ENCODE measurements around the gene ATG14. TPM values are rescaled to one million over a fixed set of nuclear protein-coding genes. Genes with fewer than 3 reads are reported as not detected.
A peak's percentile ranks its signal among the peaks of the same experiment; 100 is the strongest.

The ATG14 gene
- polyA plus RNA-seq, 1 of the 3 experiments (the other 2 are of a cell fraction), result 4.3 TPM

- no peaks in the 10 kb centered on the region for H3K9me2 ChIP-seq
- H3K4me3 ChIP-seq (ENCODE audit: low read depth in 2 of 2, low read length in 1 of 2), result no peak overlapping the region
- no peak overlapping the region for H3K4me2 ChIP-seq
- H3K27ac ChIP-seq (ENCODE audit: low read depth in 2 of 2, low read length in 1 of 2), result no peak overlapping the region
- 92% methylated on average over 12 of the region's 12 CpGs for WGBS (ENCODE audit: low lambda C conversion rate)
- H3K4me1 ChIP-seq (ENCODE audit: control insufficient read depth in 1 of 2, insufficient read depth in 2 of 2, low read depth in 1 of 2, low read length in 1 of 2), result peaks cover 0 to 9% of the 10 kb centered on the region in 2 experiments; a peak in 2 of 4 replicates
- CTCF ChIA-PET, result interaction anchor here (0.7 to 3.9 kb wide), 6 partner anchors 10 to 141 kb away, joined by 3 to 13 read pairs (median 5); no protein-coding TSS in a partner anchor
- no peak for DNase-seq
- POLR2A ChIA-PET, result interaction anchor here (0.6 kb wide), 1 partner anchor 154 kb away, joined by 3 read pairs; no protein-coding TSS in a partner anchor
- peaks cover 30% of the 10 kb centered on the region; the same call in 1 of the 2 replicates for H3K79me2 ChIP-seq (ENCODE audit: insufficient read depth)
- peaks cover 14 to 33% of the 10 kb centered on the region in 2 experiments for H3K36me3 ChIP-seq (replicated peaks in 1 of 2; ENCODE audit: control insufficient read depth in 1 of 2, insufficient read depth in 2 of 2, low read length in 1 of 2)
- H3F3A ChIP-seq (replicated peaks; ENCODE audit: insufficient read depth), result no peaks in the 10 kb centered on the region
- peaks cover 15% of the 10 kb centered on the region; the same call in 1 of the 2 replicates for H4K20me1 ChIP-seq (ENCODE audit: insufficient read depth)
- H3K9ac ChIP-seq, result no peak overlapping the region
- H3K9me3 ChIP-seq, result no peaks in the 10 kb centered on the region
- TF ChIP-seq POLR2AphosphoS5 (IDR thresholded peaks at IDR 0.05; ENCODE audit: low read depth, low read length) (no peak), GABPA (IDR thresholded peaks at IDR 0.05; ENCODE audit: low read depth) (no peak), PBX3 (IDR thresholded peaks at IDR 0.05) (no peak), FOXM1 (IDR thresholded peaks at IDR 0.05; ENCODE audit: low read depth) (no peak), EP300 (IDR thresholded peaks at IDR 0.05; ENCODE audit: borderline replicate concordance in 1 of 2, low read depth in 1 of 2, low read length in 1 of 2) (no peak), TAF1 (IDR thresholded peaks at IDR 0.05; ENCODE audit: borderline replicate concordance, low read depth, low read length) (no peak), MEF2A (IDR thresholded peaks at IDR 0.05; ENCODE audit: borderline replicate concordance, low read depth) (no peak), GATA2 (CRISPR knock-in tag; IDR thresholded peaks at IDR 0.05) (no peak)
- no peaks in the 10 kb centered on the region for H3K27me3 ChIP-seq (ENCODE audit: insufficient read depth)
- no peak overlapping the region for H2AFZ ChIP-seq (ENCODE audit: low read depth)
Measured at GRCh38 chr14:55349565-55349964, 62.1 kb downstream of the ATG14 start.

GRCh38 chr14:55348766-55349453 is 62.7 kb downstream of the ATG14 start:
- H3K36me3 ChIP-seq (replicated peaks in 1 of 2; ENCODE audit: control insufficient read depth in 1 of 2, insufficient read depth in 2 of 2, low read length in 1 of 2), result peaks cover 14 to 33% of the 10 kb centered on the region in 2 experiments
- 60% methylated on average over 4 of the region's 4 CpGs for WGBS (ENCODE audit: low lambda C conversion rate)
- H3K27me3 ChIP-seq (ENCODE audit: insufficient read depth), result no peaks in the 10 kb centered on the region
- peaks cover 16% of the 10 kb centered on the region for H4K20me1 ChIP-seq (ENCODE audit: insufficient read depth)
- CTCF ChIA-PET, result interaction anchor here (0.9 to 3.9 kb wide), 3 partner anchors 18 to 103 kb away, joined by 3 to 11 read pairs (median 7); no protein-coding TSS in a partner anchor
- POLR2A ChIA-PET, result interaction anchor here (0.6 kb wide), 1 partner anchor 68 kb away, joined by 6 read pairs; no protein-coding TSS in a partner anchor
- no peak overlapping the region for H2AFZ ChIP-seq (ENCODE audit: low read depth)
- H3F3A ChIP-seq (replicated peaks; ENCODE audit: insufficient read depth), result no peaks in the 10 kb centered on the region
- DNase-seq, result no peak
- no peaks in the 10 kb centered on the region for H3K9me2 ChIP-seq
- no peaks in the 10 kb centered on the region for H3K9me3 ChIP-seq
- peak overlapping the region in 1 of 2 experiments; percentile 34; a peak in 1 of 4 replicates for H3K27ac ChIP-seq (ENCODE audit: low read depth in 2 of 2, low read length in 1 of 2)
- peaks cover 37% of the 10 kb centered on the region for H3K79me2 ChIP-seq (ENCODE audit: insufficient read depth)
- H3K4me2 ChIP-seq, result no peak overlapping the region
- H3K9ac ChIP-seq, result no peak overlapping the region
- H3K4me1 ChIP-seq (ENCODE audit: control insufficient read depth in 1 of 2, insufficient read depth in 2 of 2, low read depth in 1 of 2, low read length in 1 of 2), result peaks cover 0 to 9% of the 10 kb centered on the region in 2 experiments; a peak in 2 of 4 replicates
- no peak overlapping the region for H3K4me3 ChIP-seq (ENCODE audit: low read depth in 2 of 2, low read length in 1 of 2)
- TF ChIP-seq GATA2 (CRISPR knock-in tag; IDR thresholded peaks at IDR 0.05) (no peak), RFX5 (IDR thresholded peaks at IDR 0.05; ENCODE audit: low read length) (no peak), IRF3 (IDR thresholded peaks at IDR 0.05; ENCODE audit: low read depth, low read length) (no peak), JUND (IDR thresholded peaks at IDR 0.05) (no peak), FOXJ3 (CRISPR knock-in tag; IDR thresholded peaks at IDR 0.05) (no peak), TCF12 (IDR thresholded peaks at IDR 0.05) (no peak), REST (IDR thresholded peaks at IDR 0.05; ENCODE audit: low read depth, low read length) (no peak), NRF1 (IDR thresholded peaks at IDR 0.05; ENCODE audit: low read depth, low read length) (no peak), POLR2AphosphoS5 (IDR thresholded peaks at IDR 0.05; ENCODE audit: low read depth, low read length) (no peak), YY1 (IDR thresholded peaks at IDR 0.05; ENCODE audit: low read depth) (no peak), TAF1 (IDR thresholded peaks at IDR 0.05; ENCODE audit: borderline replicate concordance, low read depth, low read length) (no peak), RXRA (IDR thresholded peaks at IDR 0.05; ENCODE audit: borderline replicate concordance, low read depth) (no peak), RAD21 (IDR thresholded peaks at IDR 0.05; ENCODE audit: low read length) (no peak), MAX (IDR thresholded peaks at IDR 0.05; ENCODE audit: low read depth) (no peak)

Data from SK-N-SH (cell line).